ENCODE data around the gene APBA1. TPM values are rescaled to one million over a fixed set of nuclear protein-coding genes. Genes with fewer than 3 reads are reported as not detected.

The APBA1 gene
- total RNA-seq, 1 donor from 2014 or later, result 13.0 TPM

DNA sequence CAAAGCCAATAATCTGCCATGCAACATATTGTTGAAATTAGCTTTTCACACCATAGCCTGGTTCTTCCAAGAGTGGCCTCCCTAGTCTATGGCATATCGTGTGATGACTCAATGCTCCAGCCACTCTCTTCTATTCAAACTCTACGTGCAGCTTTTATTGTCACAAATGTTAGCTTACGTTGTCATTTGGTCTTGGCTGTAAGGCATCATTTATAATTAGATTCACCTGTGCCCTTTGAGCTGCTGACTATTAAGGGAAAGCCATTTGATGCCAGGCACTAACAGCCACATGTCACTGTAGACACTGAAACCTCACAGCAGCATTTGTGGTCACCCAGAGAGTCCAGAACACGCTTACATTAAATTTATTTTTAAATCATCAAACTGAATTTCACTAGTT lies 66.8 kb downstream of the APBA1 start:
- Mint-ChIP-seq H3K4me3 (ENCODE audit: unreplicated experiment) (no peak overlapping the region), H3K9me3 (ENCODE audit: unreplicated experiment) (peaks cover 1% of the 10 kb centered on the region), H3K36me3 (ENCODE audit: unreplicated experiment) (no peaks in the 10 kb centered on the region), H3K27me3 (ENCODE audit: unreplicated experiment) (peaks cover 3% of the 10 kb centered on the region), H3K4me1 (ENCODE audit: low read depth, unreplicated experiment) (no peaks in the 10 kb centered on the region), H3K27ac (ENCODE audit: unreplicated experiment) (no peak overlapping the region)
- no peak for TF ChIP-seq CTCF (IDR thresholded peaks at IDR 0.05; ENCODE audit: partially characterized antibody, unreplicated experiment)
- no peak for DNase-seq

DNA sequence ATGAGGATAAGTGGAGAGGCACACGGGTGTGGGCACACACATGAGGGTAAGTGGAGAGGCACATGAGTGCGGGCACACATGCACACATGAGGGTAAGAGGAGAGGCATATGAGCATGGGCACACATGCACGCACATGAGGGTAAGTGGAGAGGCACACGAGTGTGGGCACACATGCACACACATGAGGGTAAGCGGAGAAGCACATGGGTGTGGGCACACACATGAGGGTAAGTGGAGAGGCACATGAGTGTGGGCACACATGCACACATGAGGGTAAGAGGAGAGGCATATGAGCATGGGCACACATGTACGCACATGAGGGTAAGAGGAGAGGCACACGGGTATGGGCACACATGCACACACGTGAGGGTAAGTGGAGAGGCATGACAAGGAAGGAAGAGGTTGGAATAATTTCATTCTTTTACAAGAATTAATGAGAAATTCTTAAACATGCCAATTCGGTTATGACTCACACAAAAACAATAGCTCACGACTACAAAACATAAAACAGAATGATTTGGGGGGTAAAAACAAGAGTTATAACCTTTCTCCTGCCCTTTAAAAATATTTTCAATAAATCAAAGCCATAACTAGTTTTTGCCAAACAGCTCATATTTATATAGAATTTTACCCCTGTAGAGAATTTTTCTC lies 67.5 kb downstream of the APBA1 start:
- H3K36me3 Mint-ChIP-seq (ENCODE audit: unreplicated experiment), result no peaks in the 10 kb centered on the region
- TF ChIP-seq CTCF (IDR thresholded peaks at IDR 0.05; ENCODE audit: partially characterized antibody, unreplicated experiment), result no peak
- peaks cover 3% of the 10 kb centered on the region for H3K27me3 Mint-ChIP-seq (ENCODE audit: unreplicated experiment)
- no peaks in the 10 kb centered on the region for H3K4me1 Mint-ChIP-seq (ENCODE audit: low read depth, unreplicated experiment)
- H3K4me3 Mint-ChIP-seq (ENCODE audit: unreplicated experiment), result no peak overlapping the region
- peaks cover 1% of the 10 kb centered on the region for H3K9me3 Mint-ChIP-seq (ENCODE audit: unreplicated experiment)
- no peak overlapping the region for H3K27ac Mint-ChIP-seq (ENCODE audit: unreplicated experiment)
- DNase-seq, result no peak

DNA sequence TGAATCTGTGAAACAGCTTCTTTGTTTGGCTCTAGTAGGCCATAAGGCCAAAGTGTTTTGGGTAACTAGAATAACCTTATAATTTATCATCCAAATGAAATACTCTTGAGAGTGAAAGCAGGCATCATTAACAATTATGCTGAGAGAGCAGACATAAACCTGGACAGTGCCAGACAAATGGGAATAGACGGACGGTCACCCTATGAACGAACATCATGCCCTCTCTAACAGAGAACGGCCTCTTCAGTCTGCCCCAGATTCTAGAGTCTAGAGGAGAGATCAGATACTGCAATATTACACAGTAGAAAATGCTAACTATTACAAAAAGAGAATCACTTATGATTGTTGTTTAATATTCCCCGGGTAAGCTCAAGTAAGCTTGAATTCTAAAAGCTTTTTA lies 68.5 kb downstream of the APBA1 start:
- Mint-ChIP-seq H3K9me3 (ENCODE audit: unreplicated experiment) (peaks cover 1% of the 10 kb centered on the region), H3K4me1 (ENCODE audit: low read depth, unreplicated experiment) (no peaks in the 10 kb centered on the region), H3K36me3 (ENCODE audit: unreplicated experiment) (no peaks in the 10 kb centered on the region), H3K27ac (ENCODE audit: unreplicated experiment) (no peak overlapping the region), H3K27me3 (ENCODE audit: unreplicated experiment) (peaks cover 3% of the 10 kb centered on the region), H3K4me3 (ENCODE audit: unreplicated experiment) (no peak overlapping the region)
- DNase-seq, result no peak
- TF ChIP-seq CTCF (IDR thresholded peaks at IDR 0.05; ENCODE audit: partially characterized antibody, unreplicated experiment), result no peak

- H3K36me3 Mint-ChIP-seq (ENCODE audit: unreplicated experiment), result no peaks in the 10 kb centered on the region
- no peak for TF ChIP-seq CTCF (IDR thresholded peaks at IDR 0.05; ENCODE audit: partially characterized antibody, unreplicated experiment)
- DNase-seq, result no peak
- H3K27ac Mint-ChIP-seq (ENCODE audit: unreplicated experiment), result no peak overlapping the region
- H3K27me3 Mint-ChIP-seq (ENCODE audit: unreplicated experiment), result peaks cover 3% of the 10 kb centered on the region
- no peaks in the 10 kb centered on the region for H3K4me1 Mint-ChIP-seq (ENCODE audit: low read depth, unreplicated experiment)
- no peak overlapping the region for H3K4me3 Mint-ChIP-seq (ENCODE audit: unreplicated experiment)
- peaks cover 1% of the 10 kb centered on the region for H3K9me3 Mint-ChIP-seq (ENCODE audit: unreplicated experiment)
Observed at GRCh38 chr9:69602773-69603172, 69.4 kb downstream of the APBA1 start.

GRCh38 chr9:69601698-69602097 lies 70.5 kb downstream of the APBA1 start:
- no peaks in the 10 kb centered on the region for H3K9me3 Mint-ChIP-seq (ENCODE audit: unreplicated experiment)
- no peak overlapping the region for H3K4me3 Mint-ChIP-seq (ENCODE audit: unreplicated experiment)
- H3K27ac Mint-ChIP-seq (ENCODE audit: unreplicated experiment), result no peak overlapping the region
- no peak for DNase-seq
- no peaks in the 10 kb centered on the region for H3K36me3 Mint-ChIP-seq (ENCODE audit: unreplicated experiment)
- peaks cover 3% of the 10 kb centered on the region for H3K27me3 Mint-ChIP-seq (ENCODE audit: unreplicated experiment)
- no peaks in the 10 kb centered on the region for H3K4me1 Mint-ChIP-seq (ENCODE audit: low read depth, unreplicated experiment)
- no peak for TF ChIP-seq CTCF (IDR thresholded peaks at IDR 0.05; ENCODE audit: partially characterized antibody, unreplicated experiment)
